Colonic mucosa (tissue), 4 donors: ENCODE results near the gene OSBP2. TPM values are rescaled to one million over a fixed set of nuclear protein-coding genes. Genes with fewer than 3 reads are reported as not detected.

Source experiments
- DNase-seq: peaks from one replicate; pipeline ENCODE4 v3.0.0-alpha.2; 2020
- H3K27ac ChIP-seq: fragments of 200-600 bp; one replicate; pipeline ENCODE4 v1.8.0; 2021
- H3K27me3 ChIP-seq: fragments of 200-600 bp; one replicate; pipeline ENCODE4 v1.8.0; 2021
- H3K36me3 ChIP-seq: fragments of 200-600 bp; one replicate; pipeline ENCODE4 v1.8.0; 2021
- H3K4me1 ChIP-seq: fragments of 200-600 bp; one replicate; pipeline ENCODE4 v1.8.0; 2021; ENCODE audit warnings: mild to moderate bottlenecking
- H3K4me3 ChIP-seq: fragments of 200-600 bp; one replicate; pipeline ENCODE4 v1.8.0; 2021
- H3K9ac ChIP-seq, 2 donors: one replicate each; pipeline ENCODE4 v1.7.0; 2013; ENCODE audit warnings: control low read depth in 2 of 2, low read depth in 2 of 2, low read length in 2 of 2
- H3K9me3 ChIP-seq: fragments of 200-600 bp; one replicate; pipeline ENCODE4 v1.8.0; 2021
- CTCF ChIP-seq: fragments of 200-600 bp; IDR thresholded peaks from one replicate; pipeline ENCODE4 v1.8.0; 2022; ENCODE audit warnings: antibody characterized with exemption, mild to moderate bottlenecking
- intact Hi-C: fragments of 100-400 bp; cut with DNase I; formaldehyde crosslinking; loops from one replicate; pipeline ENCODE4 v1.14.1; 2022
- total RNA-seq, 2 donors: library from RNA; stranded (reverse); fragmentation: NEBNext Ultra II Directional in 1 of 2; extraction: Animal tissue kit (Norgen Biotek cat#: 25700) in 1 of 2; gene quantifications; one replicate each; pipeline ENCODE4 v1.2.1, GENCODE V29; 2021
- donor health status: healthy.
- donor health status: DM: no; HTN: no; CAD: no.
- donor health status: DM: no; HTN: no; CAD: no.

OSBP2 gene
- total RNA-seq, 2 donors from 2014 or later, result 3.2 to 4.3 TPM

GRCh38 chr22:30855677-30856518 lies 161.2 kb downstream of the OSBP2 start:
- no peaks in the 10 kb centered on the region for H3K9me3 ChIP-seq
- H3K4me3 ChIP-seq, result no peak overlapping the region
- intact Hi-C loops, result no loop called here
- no peak for TF ChIP-seq CTCF
- no peaks in the 10 kb centered on the region for H3K4me1 ChIP-seq
- peak; percentile 4 for DNase-seq
- no peaks in the 10 kb centered on the region for H3K36me3 ChIP-seq
- no peak overlapping the region for H3K27ac ChIP-seq
- no peak overlapping the region for H3K9ac ChIP-seq
- no peaks in the 10 kb centered on the region for H3K27me3 ChIP-seq

GRCh38 chr22:30856741-30857502 lies 162.2 kb downstream of the OSBP2 start:
- Histone ChIP-seq H3K4me3 (no peak overlapping the region), H3K9me3 (no peaks in the 10 kb centered on the region), H3K27me3 (no peaks in the 10 kb centered on the region), H3K9ac (no peak overlapping the region), H3K4me1 (no peaks in the 10 kb centered on the region), H3K27ac (no peak overlapping the region), H3K36me3 (no peaks in the 10 kb centered on the region)
- no peak for TF ChIP-seq CTCF
- peak; percentile 9 for DNase-seq
- intact Hi-C loops, result no loop called here

GRCh38 chr22:30857791-30858190 lies 163.1 kb downstream of the OSBP2 start:
- no peaks in the 10 kb centered on the region for H3K9me3 ChIP-seq
- no peak overlapping the region for H3K4me3 ChIP-seq
- H3K4me1 ChIP-seq, result no peaks in the 10 kb centered on the region
- H3K36me3 ChIP-seq, result no peaks in the 10 kb centered on the region
- no peaks in the 10 kb centered on the region for H3K27me3 ChIP-seq
- no peak for TF ChIP-seq CTCF
- H3K9ac ChIP-seq, result no peak overlapping the region
- H3K27ac ChIP-seq, result no peak overlapping the region
- intact Hi-C loops, result no loop called here
- DNase-seq, result no peak

- no peak overlapping the region for H3K27ac ChIP-seq
- no peaks in the 10 kb centered on the region for H3K9me3 ChIP-seq
- no peak overlapping the region for H3K4me3 ChIP-seq
- no peaks in the 10 kb centered on the region for H3K27me3 ChIP-seq
- intact Hi-C loops, result no loop called here
- no peaks in the 10 kb centered on the region for H3K4me1 ChIP-seq
- no peak for TF ChIP-seq CTCF
- no peak for DNase-seq
- H3K36me3 ChIP-seq, result no peaks in the 10 kb centered on the region
- H3K9ac ChIP-seq, result no peak overlapping the region
Measured at GRCh38 chr22:30858976-30859713, 164.5 kb downstream of the OSBP2 start.

GRCh38 chr22:30859714-30860095 lies 165.0 kb downstream of the OSBP2 start:
- Histone ChIP-seq H3K27ac (no peak overlapping the region), H3K27me3 (no peaks in the 10 kb centered on the region), H3K9me3 (no peaks in the 10 kb centered on the region), H3K9ac (no peak overlapping the region), H3K4me3 (no peak overlapping the region), H3K4me1 (no peaks in the 10 kb centered on the region), H3K36me3 (no peaks in the 10 kb centered on the region)
- TF ChIP-seq CTCF, result no peak
- intact Hi-C loops, result loop anchor here (10.0 kb wide), 1 partner anchor 75 kb away; no protein-coding TSS in a partner anchor
- DNase-seq, result no peak
